Umbilical cord (tissue), 2 donors: ENCODE data around the gene NOXO1. TPM values are rescaled to one million over a fixed set of nuclear protein-coding genes. Genes with fewer than 3 reads are reported as not detected.

Source experiments
- DNase-seq: peaks from one replicate; pipeline ENCODE4 v3.0.0-alpha.2; 2015; ENCODE audit warnings: low spot score
- total RNA-seq: library from RNA; depleted of rRNA; stranded (reverse); fragments of >200 nt; gene quantifications from one replicate; pipeline ENCODE4 v1.2.3, GENCODE V29; 2014; ENCODE audit warnings: low replicate concordance; ENCODE audit not compliant: insufficient read depth

NOXO1 gene
- total RNA-seq, 1 donor from 2014 or later: not detected

GRCh38 chr16:1997494-1998359 lies 16.5 kb upstream of the NOXO1 start:
- peak; percentile 80 for DNase-seq

DNA sequence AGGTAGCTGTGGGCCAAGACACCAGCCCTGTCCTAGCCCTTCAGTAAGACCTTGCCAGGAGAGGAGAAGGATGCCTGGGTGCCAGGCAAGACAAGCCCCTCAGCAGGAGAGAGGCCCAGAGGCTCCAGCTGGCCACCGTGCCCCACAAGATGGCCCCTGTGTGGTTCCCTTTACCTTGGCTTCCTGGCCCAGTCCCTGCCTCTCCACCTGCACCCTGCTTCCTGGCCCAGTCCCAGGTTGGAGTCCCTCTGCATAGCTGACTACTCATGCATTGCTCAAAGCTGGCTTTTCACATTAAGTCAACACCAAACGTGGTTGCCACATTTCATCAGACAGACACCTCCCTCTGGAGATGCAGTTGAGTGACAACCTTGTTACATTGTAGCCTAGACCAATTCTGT lies 12.5 kb upstream of the NOXO1 start:
- no peak for DNase-seq

DNA sequence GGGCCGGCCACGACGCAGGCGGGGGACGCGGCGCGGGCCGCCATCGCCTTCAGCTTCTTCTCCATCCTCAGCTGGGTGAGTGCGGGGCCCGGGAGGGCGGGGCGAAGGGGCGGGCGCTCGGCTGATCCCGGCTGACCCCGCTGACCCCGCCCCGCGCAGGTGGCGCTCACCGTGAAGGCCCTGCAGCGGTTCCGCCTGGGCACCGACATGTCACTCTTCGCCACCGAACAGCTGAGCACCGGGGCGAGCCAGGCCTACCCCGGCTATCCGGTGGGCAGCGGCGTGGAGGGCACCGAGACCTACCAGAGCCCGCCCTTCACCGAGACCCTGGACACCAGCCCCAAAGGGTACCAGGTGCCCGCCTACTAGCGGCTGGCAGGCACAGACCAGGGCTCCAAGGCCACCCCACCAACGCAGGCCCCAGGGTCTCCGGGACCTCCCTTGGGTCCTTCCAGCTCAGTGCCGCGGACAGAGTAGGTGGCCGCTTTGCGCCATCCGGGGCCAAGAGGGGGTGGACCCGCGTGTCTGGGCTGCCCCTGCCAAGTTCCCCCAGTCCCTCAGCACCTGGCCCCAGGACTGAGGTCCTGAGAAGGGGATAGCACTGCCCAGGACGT lies 11.5 kb upstream of the NOXO1 start:
- DNase-seq: no peak

DNA sequence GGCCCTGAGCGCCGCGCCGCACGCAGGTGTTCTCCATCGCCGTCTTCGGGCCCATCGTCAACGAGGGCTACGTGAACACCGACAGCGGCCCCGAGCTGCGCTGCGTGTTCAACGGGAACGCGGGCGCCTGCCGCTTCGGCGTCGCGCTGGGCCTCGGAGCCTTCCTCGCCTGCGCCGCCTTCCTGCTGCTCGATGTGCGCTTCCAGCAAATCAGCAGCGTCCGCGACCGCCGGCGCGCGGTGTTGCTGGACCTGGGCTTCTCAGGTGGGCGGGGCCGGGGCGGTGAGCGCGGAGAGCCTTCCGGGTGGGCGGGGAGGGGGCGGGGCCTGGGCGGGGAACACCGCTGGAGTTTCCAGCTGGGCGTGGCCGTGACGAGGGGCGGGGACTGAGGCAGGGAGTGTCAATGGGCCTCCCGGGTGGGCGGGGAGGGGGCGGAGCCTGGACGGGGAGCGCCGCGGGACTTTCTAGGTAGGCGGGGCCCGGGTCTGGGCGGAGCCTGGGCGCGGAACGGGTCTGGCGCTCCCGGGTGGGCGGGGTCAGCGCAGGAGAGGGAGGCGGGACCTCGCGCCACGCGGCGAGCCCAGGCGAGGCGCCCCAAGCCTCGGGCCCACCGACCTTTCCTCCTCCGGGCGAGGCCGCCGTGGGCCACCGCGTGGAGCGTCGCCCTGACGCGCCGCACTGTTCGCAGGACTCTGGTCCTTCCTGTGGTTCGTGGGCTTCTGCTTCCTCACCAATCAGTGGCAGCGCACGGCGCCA lies 10.9 kb upstream of the NOXO1 start:
- DNase-seq: peak; percentile 84

DNA sequence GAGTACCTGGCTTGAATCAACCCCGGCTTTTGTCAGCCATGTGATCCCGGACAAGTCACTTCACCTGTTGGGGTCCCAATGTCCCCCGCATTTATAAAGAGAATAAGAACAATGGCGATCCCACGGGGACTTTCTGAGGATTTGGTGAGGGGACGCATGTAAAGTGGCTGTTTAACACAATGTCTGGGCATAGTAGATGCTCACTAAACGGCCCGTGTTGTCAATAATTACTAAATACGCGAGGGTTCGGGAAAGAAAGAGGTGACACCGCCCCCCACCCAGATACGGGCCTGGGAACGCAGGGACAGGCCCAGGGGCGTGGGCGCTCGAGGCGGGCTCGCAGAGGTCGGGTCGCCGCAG lies 10.3 kb upstream of the NOXO1 start:
- DNase-seq: no peak

GRCh38 chr16:1991135-1991551 lies 9.9 kb upstream of the NOXO1 start:
- DNase-seq: no peak

GRCh38 chr16:1990351-1991134 lies 9.3 kb upstream of the NOXO1 start:
- no peak for DNase-seq

GRCh38 chr16:1990101-1990350 lies 8.8 kb upstream of the NOXO1 start:
- DNase-seq: no peak

- DNase-seq: no peak
Observed at GRCh38 chr16:1989209-1990100, 8.2 kb upstream of the NOXO1 start, which contains the start of gene SYNGR3. SYNGR3 (plus strand) TSS chr16:1989970; CDS start chr16:1990103, 133 bp downstream.

- DNase-seq: no peak
Observed at GRCh38 chr16:1987198-1987597, 5.9 kb upstream of the NOXO1 start.

DNA sequence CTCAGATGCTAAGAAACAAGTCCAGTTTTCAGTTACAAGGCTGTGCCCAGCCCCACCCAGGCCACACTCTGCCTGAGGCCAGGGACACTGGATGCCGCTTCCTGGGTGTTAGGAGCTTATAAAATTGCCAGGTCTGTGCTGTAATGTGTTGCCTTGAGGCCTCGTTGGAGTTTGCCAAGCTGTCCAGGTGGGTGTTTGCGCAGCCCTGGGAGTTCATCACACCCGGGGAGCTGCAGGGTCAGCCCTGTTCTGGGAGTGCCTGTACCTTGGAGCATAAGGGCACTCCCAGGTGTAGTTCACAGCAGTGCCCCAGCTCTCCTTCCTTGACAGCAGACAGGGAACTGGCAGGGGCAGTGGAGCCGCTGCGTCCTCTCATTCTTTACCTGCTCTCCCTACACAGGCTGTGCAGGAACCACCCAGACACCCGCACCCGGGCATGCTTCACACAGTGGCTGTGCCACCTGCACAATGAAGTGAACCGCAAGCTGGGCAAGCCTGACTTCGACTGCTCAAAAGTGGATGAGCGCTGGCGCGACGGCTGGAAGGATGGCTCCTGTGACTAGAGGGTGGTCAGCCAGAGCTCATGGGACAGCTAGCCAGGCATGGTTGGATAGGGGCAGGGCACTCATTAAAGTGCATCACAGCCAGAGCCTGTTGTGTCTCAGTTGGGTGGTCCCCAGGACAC lies 4.3 kb upstream of the NOXO1 start:
- DNase-seq: no peak

GRCh38 chr16:1984347-1985225 lies 3.3 kb upstream of the NOXO1 start:
- DNase-seq: no peak

- DNase-seq: peak; percentile 94
Observed at GRCh38 chr16:1983544-1984346, 2.5 kb upstream of the NOXO1 start, which contains the start of gene GFER. GFER (plus strand) TSS chr16:1984193; CDS start chr16:1984219, 26 bp downstream.

- no peak for DNase-seq
Observed at GRCh38 chr16:1982991-1983543, 1.8 kb upstream of the NOXO1 start.

- no peak for DNase-seq
Observed at GRCh38 chr16:1982013-1982433, 754 bp upstream of the NOXO1 start.

GRCh38 chr16:1980770-1981087 lies 540 bp downstream of the NOXO1 start:
- DNase-seq: no peak

DNA sequence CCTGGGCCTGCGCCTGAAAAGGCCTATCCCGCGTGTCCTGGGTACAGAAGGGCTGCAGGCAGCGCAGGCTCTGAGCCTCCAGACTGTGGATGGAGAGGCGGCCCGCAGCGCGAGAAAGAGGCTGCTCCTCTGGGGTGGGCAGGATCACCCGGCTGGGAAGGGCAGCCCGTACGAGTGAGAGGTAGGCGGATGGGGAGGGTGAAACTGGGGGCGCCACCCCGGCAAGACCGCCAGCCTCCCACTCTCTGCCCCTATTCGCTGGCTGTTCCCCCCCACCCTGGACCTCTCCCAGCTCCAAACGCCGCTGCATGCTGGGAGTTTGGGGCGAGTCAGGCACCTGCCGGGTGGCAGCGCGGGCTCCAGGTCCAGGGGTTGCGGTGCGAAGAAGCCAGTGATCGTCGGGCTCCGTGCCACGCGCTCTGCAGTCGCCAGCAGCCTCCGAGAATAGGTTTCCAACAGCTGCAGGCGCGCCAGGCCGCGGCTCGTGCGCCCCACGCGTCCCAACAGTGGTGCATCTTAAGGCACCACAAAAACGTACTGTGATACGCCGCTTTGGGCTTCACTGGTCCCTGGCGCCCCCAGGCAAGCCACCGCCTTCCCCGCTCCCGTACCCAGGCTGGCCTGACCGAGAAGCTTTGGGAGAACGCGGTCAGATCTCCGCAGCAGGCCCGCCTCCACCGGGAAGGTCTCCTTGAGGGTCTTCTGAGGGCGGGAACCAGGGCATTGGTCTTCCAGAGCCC lies 1.1 kb downstream of the NOXO1 start:
- no peak for DNase-seq
